WERI-Rb-1 (cell line): ENCODE data around the gene INPP5K.

Experiments
- DNase-seq: peaks from one replicate; pipeline ENCODE4 v3.0.0-alpha.2; 2020
- H3K27ac ChIP-seq: fragments of 250-450 bp; sonication (Bioruptor Pico); 2 replicates; pipeline ENCODE4 v1.5.1; 2020; ENCODE audit warnings: mild to moderate bottlenecking, moderate library complexity
- H3K27me3 ChIP-seq: fragments of 250-450 bp; sonication (Bioruptor Pico); 2 replicates; pipeline ENCODE4 v1.5.1; 2021; ENCODE audit warnings: mild to moderate bottlenecking, low read depth, moderate library complexity; ENCODE audit not compliant: insufficient read depth, severe bottlenecking
- H3K36me3 ChIP-seq: fragments of 250-450 bp; sonication (Bioruptor Pico); 2 replicates; pipeline ENCODE4 v1.5.1; 2020; ENCODE audit warnings: mild to moderate bottlenecking, moderate library complexity
- H3K4me3 ChIP-seq: 2 replicates; pipeline ENCODE4 v1.5.1; 2011; ENCODE audit warnings: low read depth, mild to moderate bottlenecking, control low read depth, low read length
- H3K9me3 ChIP-seq: fragments of 250-450 bp; sonication (Bioruptor Pico); 2 replicates; pipeline ENCODE4 v1.5.1; 2021; ENCODE audit warnings: mild to moderate bottlenecking, moderate library complexity; ENCODE audit not compliant: severe bottlenecking
- TF ChIP-seq, protein P1 (sequence below): IDR thresholded peaks from 2 replicates; pipeline ENCODE4 v1.5.1; 2011; ENCODE audit warnings: low read depth, mild to moderate bottlenecking, control low read depth, inconsistent platforms, low read length

The INPP5K gene

DNA sequence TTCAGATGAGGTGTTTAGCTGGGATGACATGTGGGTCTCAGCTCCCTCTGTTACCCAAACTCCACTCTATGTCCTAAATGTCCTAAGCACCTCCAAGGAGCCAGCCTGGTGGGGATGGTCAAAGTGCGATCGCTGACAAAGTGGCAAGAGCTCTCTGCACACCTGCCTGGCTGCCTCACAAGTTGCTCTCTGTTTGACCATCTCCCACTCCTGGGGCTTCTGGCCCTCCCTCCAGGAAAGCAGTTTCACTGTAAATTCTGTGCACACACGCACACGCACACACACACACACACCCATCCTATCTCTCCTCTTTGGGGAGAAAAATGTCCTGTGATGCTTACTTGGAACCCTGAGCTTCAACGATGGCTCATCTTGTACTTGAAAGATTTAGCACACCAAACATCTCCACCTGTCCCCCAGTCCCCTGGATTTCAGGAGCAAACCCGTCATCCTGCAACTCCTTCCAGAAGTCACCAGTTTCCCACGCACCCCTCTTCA, 44.5 kb upstream of the INPP5K start:
- no peak overlapping the region for H3K27ac ChIP-seq
- no peaks in the 10 kb centered on the region for H3K36me3 ChIP-seq
- no peak overlapping the region for H3K4me3 ChIP-seq
- TF ChIP-seq, protein P1, sequence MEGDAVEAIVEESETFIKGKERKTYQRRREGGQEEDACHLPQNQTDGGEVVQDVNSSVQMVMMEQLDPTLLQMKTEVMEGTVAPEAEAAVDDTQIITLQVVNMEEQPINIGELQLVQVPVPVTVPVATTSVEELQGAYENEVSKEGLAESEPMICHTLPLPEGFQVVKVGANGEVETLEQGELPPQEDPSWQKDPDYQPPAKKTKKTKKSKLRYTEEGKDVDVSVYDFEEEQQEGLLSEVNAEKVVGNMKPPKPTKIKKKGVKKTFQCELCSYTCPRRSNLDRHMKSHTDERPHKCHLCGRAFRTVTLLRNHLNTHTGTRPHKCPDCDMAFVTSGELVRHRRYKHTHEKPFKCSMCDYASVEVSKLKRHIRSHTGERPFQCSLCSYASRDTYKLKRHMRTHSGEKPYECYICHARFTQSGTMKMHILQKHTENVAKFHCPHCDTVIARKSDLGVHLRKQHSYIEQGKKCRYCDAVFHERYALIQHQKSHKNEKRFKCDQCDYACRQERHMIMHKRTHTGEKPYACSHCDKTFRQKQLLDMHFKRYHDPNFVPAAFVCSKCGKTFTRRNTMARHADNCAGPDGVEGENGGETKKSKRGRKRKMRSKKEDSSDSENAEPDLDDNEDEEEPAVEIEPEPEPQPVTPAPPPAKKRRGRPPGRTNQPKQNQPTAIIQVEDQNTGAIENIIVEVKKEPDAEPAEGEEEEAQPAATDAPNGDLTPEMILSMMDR: no peak
- H3K9me3 ChIP-seq: no peaks in the 10 kb centered on the region
- H3K27me3 ChIP-seq: no peaks in the 10 kb centered on the region
- DNase-seq: no peak

DNA sequence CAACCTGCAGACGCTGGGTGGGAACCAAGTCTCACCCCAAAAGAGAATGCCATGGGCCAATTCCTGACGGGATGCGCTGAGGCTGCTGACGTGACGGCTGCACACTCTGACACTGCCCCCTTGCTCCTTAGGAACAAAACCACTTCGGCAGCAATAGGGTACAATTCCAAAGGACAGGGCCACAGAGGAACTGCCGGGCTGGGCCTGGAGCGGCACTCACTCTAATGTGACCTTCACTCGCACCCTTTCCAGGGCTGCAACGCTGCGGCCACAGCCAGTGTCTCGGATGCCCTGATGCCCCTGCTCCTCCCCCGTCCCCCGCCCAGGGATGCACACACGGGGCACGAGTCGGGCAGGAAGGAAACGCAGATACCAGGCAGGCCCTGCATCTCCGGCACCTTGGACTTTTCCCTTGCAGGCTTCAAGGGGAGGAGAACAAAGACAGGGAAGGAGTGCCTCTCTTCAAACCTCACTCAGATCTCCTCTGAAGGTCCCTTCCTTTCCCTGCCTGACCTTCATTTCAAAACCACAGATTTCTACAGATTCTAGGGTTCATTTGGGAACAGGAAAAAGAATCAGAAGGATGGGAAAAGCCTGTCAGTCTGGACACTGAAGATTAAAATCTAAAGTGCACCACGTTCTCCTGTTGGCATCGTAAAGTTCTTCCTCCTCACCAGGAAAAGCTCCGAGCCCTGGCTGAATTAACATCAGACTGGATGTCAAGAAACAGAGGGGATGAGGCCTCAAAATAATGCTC, 43.9 kb upstream of the INPP5K start:
- Histone ChIP-seq H3K36me3 (no peaks in the 10 kb centered on the region), H3K27ac (no peak overlapping the region), H3K9me3 (no peaks in the 10 kb centered on the region), H3K27me3 (no peaks in the 10 kb centered on the region), H3K4me3 (no peak overlapping the region)
- DNase-seq: no peak
- TF ChIP-seq, protein P1: no peak

DNA sequence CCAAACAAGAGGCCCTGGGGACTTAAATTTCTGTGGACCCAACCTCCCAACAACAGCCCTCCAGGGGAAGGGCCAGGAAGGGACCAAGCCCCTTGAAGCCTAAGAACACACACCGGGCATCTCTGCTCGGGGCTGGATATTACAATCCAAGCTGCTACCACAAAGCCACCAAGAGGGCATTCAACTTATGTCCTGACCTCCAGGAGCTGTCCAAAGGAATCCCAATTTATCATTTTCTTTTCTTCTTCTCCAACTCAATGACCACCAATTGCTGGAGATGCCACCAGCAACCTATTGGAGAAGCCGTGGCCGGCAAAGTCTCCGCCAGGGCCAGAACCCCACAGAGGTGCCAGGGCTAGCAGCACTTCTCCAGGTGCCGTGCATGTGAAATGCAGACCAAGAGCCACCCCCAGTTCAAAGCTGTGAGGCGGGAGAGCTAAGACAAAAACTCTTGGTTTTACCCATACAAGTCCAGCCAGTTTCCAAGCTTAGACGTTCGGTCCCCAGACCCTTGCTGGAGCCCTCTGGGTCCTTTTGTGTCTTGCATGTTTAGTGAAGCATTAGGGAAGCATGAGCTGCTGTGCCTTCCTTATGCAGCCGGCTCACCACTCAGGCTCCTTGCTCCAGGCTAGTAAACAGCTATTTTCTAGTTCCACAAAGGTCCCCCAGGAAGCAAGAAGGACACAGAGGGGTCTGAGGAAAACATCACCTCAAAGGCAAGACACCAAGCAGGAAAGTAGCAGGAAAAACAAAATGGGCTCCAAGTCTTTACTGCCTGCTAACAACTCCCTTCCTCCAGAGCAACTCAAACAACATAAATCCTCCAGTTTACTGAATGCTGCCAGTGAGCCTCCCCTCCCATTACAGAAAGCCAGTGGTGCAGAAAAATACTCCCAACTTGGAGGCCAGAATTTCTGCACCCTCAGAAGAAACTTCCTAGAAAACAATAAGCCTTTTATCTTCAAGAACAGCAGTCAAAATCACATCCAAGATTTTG, 42.9 kb upstream of the INPP5K start:
- TF ChIP-seq, protein P1: no peak
- no peak for DNase-seq
- Histone ChIP-seq H3K9me3 (no peaks in the 10 kb centered on the region), H3K4me3 (no peak overlapping the region), H3K27me3 (no peaks in the 10 kb centered on the region), H3K36me3 (no peaks in the 10 kb centered on the region), H3K27ac (no peak overlapping the region)

DNA sequence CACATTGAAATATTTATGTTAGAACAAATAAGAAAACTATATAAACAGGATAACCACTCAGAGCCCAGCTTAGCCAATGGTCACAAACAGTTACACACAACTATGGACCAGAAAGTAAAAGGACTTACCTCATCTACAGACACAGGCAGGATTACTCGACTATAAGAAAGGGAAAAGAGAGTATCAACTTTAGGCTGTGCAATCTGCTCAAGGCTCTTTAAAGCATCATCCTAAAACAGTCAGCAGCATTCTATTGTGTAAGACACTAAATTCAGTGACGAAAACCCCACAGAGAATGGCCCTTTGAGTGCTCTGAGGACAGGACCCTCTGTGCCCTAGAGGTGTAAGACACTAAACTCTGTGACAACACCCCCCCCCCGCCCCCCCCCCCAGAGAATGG, 42.0 kb upstream of the INPP5K start:
- H3K4me3 ChIP-seq: no peak overlapping the region
- H3K27ac ChIP-seq: no peak overlapping the region
- H3K36me3 ChIP-seq: no peaks in the 10 kb centered on the region
- TF ChIP-seq, protein P1: no peak
- no peaks in the 10 kb centered on the region for H3K9me3 ChIP-seq
- no peak for DNase-seq
- no peaks in the 10 kb centered on the region for H3K27me3 ChIP-seq

DNA sequence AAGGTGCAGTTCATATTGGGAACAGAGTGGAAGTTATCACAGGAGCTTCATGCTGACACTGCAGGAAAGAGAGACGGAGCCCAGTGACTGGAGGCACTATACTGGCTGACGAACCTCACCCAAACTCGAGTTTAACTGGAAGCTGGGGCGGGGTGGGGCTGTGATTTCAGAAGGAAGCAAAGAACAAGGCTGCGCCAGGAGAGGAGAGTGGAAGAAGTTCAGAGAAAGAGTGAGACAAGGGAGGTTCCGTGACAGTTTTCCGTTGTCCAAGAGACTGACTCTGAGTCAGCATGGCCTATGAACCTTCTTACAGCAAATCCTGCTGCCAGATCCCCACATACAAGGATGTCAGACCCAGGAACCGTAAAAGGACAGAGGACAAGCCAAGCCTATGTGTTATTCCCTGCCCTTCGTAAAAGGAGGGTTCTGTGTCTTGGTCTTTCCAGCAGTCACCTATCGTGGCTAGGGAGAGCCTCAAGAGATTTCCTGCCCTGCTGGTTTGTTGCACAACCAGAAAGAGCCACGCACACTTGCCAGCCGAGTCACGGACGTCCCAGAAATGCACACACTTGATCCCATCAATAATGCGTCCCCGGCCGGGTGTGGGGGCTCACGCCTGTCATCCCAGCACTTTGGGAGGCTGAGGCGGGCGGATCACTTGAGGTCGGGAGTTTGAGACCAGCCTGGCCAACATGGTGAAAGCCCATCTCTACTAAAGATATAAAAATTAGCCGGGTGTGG, 41.1 kb upstream of the INPP5K start:
- no peaks in the 10 kb centered on the region for H3K9me3 ChIP-seq
- no peak for DNase-seq
- H3K4me3 ChIP-seq: no peak overlapping the region
- TF ChIP-seq, protein P1: no peak
- H3K27me3 ChIP-seq: no peaks in the 10 kb centered on the region
- no peak overlapping the region for H3K27ac ChIP-seq
- peaks cover 7% of the 10 kb centered on the region for H3K36me3 ChIP-seq
